H1 (cell line): ENCODE results near the gene ASTN2. TPM values are rescaled to one million over a fixed set of nuclear protein-coding genes. Genes with fewer than 3 reads are reported as not detected.

Experiments
- CTCF ChIA-PET: fragments of 300-600 bp; sonication (Branson Sonifier 250); formaldehyde crosslinking; loops from one replicate; lab custom pipeline; 2021; ENCODE audit not compliant: partially characterized antibody; lab: Charles Lee
- POLR2A ChIA-PET: fragments of 300-600 bp; sonication (Branson Sonifier 250); formaldehyde crosslinking; loops from one replicate; lab custom pipeline; 2021; ENCODE audit warnings: inconsistent platforms; ENCODE audit not compliant: partially characterized antibody; lab: Charles Lee
- DNase-seq, 2 experiments: peaks; one replicate each; pipeline versions ENCODE4 v3.0.0 to v3.0.0-alpha.2; 2010 to 2022; ENCODE audit warnings: low spot score in 2 of 2, low read depth in 1 of 2, mixed read lengths in 1 of 2
- FAIRE-seq: peaks from 2 replicates; lab custom pipeline; 2011; peaks lifted over from hg19 to GRCh38; lab: Jason Lieb, UNC
- H2AFZ ChIP-seq: 2 replicates; pipeline ENCODE4 v1.8.1; 2012; ENCODE audit warnings: low read length, inconsistent platforms
- H2AK5ac ChIP-seq: 2 replicates; pipeline ENCODE4 v1.6.1; 2013; ENCODE audit warnings: low read depth, low read length
- H2BK120ac ChIP-seq: replicated peaks from 2 replicates; pipeline ENCODE3; 2013; ENCODE audit warnings: low read depth, low read length, inconsistent platforms
- H2BK12ac ChIP-seq: 2 replicates; pipeline ENCODE4 v1.6.1; 2013; ENCODE audit warnings: low read depth, low read length
- H2BK15ac ChIP-seq: 2 replicates; pipeline ENCODE4 v1.6.1; 2013; ENCODE audit warnings: low read length
- H2BK20ac ChIP-seq: 2 replicates; pipeline ENCODE4 v1.6.1; 2013; ENCODE audit warnings: low read length
- H2BK5ac ChIP-seq: 2 replicates; pipeline ENCODE4 v1.6.1; 2013; ENCODE audit warnings: low read depth, low read length
- H3K14ac ChIP-seq: 2 replicates; pipeline ENCODE4 v1.6.1; 2013; ENCODE audit warnings: inconsistent platforms; ENCODE audit not compliant: insufficient read length
- H3K18ac ChIP-seq: 2 replicates; pipeline ENCODE4 v1.6.1; 2013; ENCODE audit warnings: low read length; ENCODE audit errors: extremely low read depth
- H3K23ac ChIP-seq: 2 replicates; pipeline ENCODE4 v1.6.1; 2013; ENCODE audit warnings: inconsistent platforms; ENCODE audit not compliant: insufficient read length
- H3K23me2 ChIP-seq: 2 replicates; pipeline ENCODE4 v1.6.1; 2013; ENCODE audit warnings: low read depth, low read length
- H3K27ac ChIP-seq: 2 replicates; pipeline ENCODE4 v1.6.1; 2011; ENCODE audit warnings: low read depth, low read length, inconsistent platforms
- H3K27me3 ChIP-seq, 4 experiments: replicated peaks in 1 of 4; 1 replicate in 1 of 4; 2 replicates in 3 of 4; pipeline versions ENCODE4 v1.6.1 to v1.8.1; 2011 to 2013; ENCODE audit warnings: low read length in 3 of 4, mild to moderate bottlenecking in 3 of 4, inconsistent platforms in 2 of 4, mixed read lengths in 2 of 4, moderate library complexity in 1 of 4; ENCODE audit not compliant: control insufficient read depth in 3 of 4, insufficient read depth in 3 of 4; ENCODE audit errors: extremely low read depth in 1 of 4
- H3K36me3 ChIP-seq, 4 experiments: 2 replicates each; pipeline versions ENCODE4 v1.6.1 to v1.8.1; 2011 to 2013; ENCODE audit warnings: mild to moderate bottlenecking in 4 of 4, low read length in 3 of 4, moderate library complexity in 2 of 4, control low read depth in 1 of 4, inconsistent platforms in 1 of 4; ENCODE audit not compliant: insufficient read depth in 4 of 4, control insufficient read depth in 2 of 4
- H3K4ac ChIP-seq: replicated peaks from 2 replicates; pipeline ENCODE3; 2013; ENCODE audit warnings: low read length, low read depth, mixed read lengths, inconsistent platforms; ENCODE audit not compliant: insufficient read length
- H3K4me1 ChIP-seq, 4 experiments: replicated peaks in 1 of 4; 1 replicate in 1 of 4; 2 replicates in 3 of 4; pipeline versions ENCODE4 v1.6.1 to v1.8.1; 2011 to 2013; ENCODE audit warnings: low read length in 3 of 4, inconsistent platforms in 2 of 4, mixed read lengths in 1 of 4; ENCODE audit not compliant: insufficient read depth in 4 of 4, control insufficient read depth in 3 of 4
- H3K4me2 ChIP-seq, 2 experiments: 2 replicates each; pipeline versions ENCODE4 v1.6.1 to v1.8.1; 2011 to 2013; ENCODE audit warnings: low read depth in 2 of 2, low read length in 2 of 2, control low read depth in 1 of 2, inconsistent platforms in 1 of 2, mild to moderate bottlenecking in 1 of 2; ENCODE audit not compliant: insufficient read depth in 1 of 2
- H3K4me3 ChIP-seq, 4 experiments: fragments of 200-600, 300-600 bp in 1 of 4; sonication (generic), shearing (Covaris generic), sonication (Bioruptor Twin) in 1 of 4; 2 replicates each; pipeline versions ENCODE4 v1.5.1 to v1.8.1; 2011 to 2016; ENCODE audit warnings: low read length in 4 of 4, low read depth in 3 of 4, control low read depth in 2 of 4, inconsistent platforms in 2 of 4, mild to moderate bottlenecking in 2 of 4, mixed read lengths in 1 of 4, moderate library complexity in 1 of 4; ENCODE audit not compliant: insufficient read depth in 2 of 4; ENCODE audit errors: extremely low read depth in 1 of 4
- H3K56ac ChIP-seq: replicated peaks from 2 replicates; pipeline ENCODE3; 2013; ENCODE audit warnings: low read depth, mild to moderate bottlenecking, mixed read lengths, low read length, inconsistent platforms; ENCODE audit not compliant: insufficient read length
- H3K79me1 ChIP-seq: 2 replicates; pipeline ENCODE4 v1.6.1; 2013; ENCODE audit warnings: low read depth, low read length, control low read depth
- H3K79me2 ChIP-seq, 2 experiments: 2 replicates each; pipeline versions ENCODE4 v1.6.1 to v1.8.1; 2012 to 2013; ENCODE audit warnings: low read length in 2 of 2, mild to moderate bottlenecking in 2 of 2, inconsistent platforms in 1 of 2; ENCODE audit not compliant: insufficient read depth in 2 of 2, control insufficient read depth in 1 of 2
- H3K9ac ChIP-seq, 4 experiments: replicated peaks in 1 of 4; 1 replicate in 1 of 4; 2 replicates in 3 of 4; pipeline versions ENCODE4 v1.6.1 to v1.8.1; 2011 to 2013; ENCODE audit warnings: low read depth in 3 of 4, low read length in 3 of 4, control low read depth in 2 of 4, mild to moderate bottlenecking in 2 of 4, moderate library complexity in 2 of 4, inconsistent platforms in 1 of 4; ENCODE audit errors: extremely low read depth in 1 of 4
- H3K9me3 ChIP-seq, 2 experiments: 2 replicates each; pipeline versions ENCODE4 v1.6.1 to v1.8.1; 2012 to 2013; ENCODE audit warnings: mild to moderate bottlenecking in 2 of 2, moderate library complexity in 2 of 2, control low read depth in 1 of 2, inconsistent platforms in 1 of 2, low read depth in 1 of 2, low read length in 1 of 2, mixed read lengths in 1 of 2; ENCODE audit not compliant: insufficient read depth in 2 of 2
- H4K20me1 ChIP-seq, 2 experiments: replicated peaks in 1 of 2; 2 replicates each; pipeline versions ENCODE3 to v1.8.1; 2011 to 2013; ENCODE audit warnings: inconsistent platforms in 2 of 2, low read length in 2 of 2, mild to moderate bottlenecking in 1 of 2; ENCODE audit not compliant: insufficient read depth in 2 of 2, control insufficient read depth in 1 of 2
- H4K5ac ChIP-seq: 2 replicates; pipeline ENCODE4 v1.6.1; 2013; ENCODE audit warnings: low read length, low read depth, mixed read lengths, inconsistent platforms; ENCODE audit not compliant: insufficient read length
- H4K8ac ChIP-seq: 2 replicates; pipeline ENCODE4 v1.8.0; 2013; ENCODE audit warnings: mild to moderate bottlenecking, moderate library complexity, low read length, inconsistent platforms; ENCODE audit not compliant: insufficient read depth; ENCODE audit errors: extremely low read depth
- H4K91ac ChIP-seq: replicated peaks from 2 replicates; pipeline ENCODE3; 2013; ENCODE audit warnings: low read length, mixed read lengths, inconsistent platforms; ENCODE audit not compliant: insufficient read length
- KDM1A ChIP-seq: fragments of 200-600, 300-600 bp; sonication (generic); IDR thresholded peaks from 2 replicates; pipeline ENCODE4 v1.7.1; 2016; ENCODE audit warnings: mild to moderate bottlenecking, low read length, borderline replicate concordance
- POLR2A ChIP-seq, 2 experiments: IDR thresholded peaks; 1 replicate in 1 of 2; 2 replicates in 1 of 2; pipeline ENCODE4 v1.6.1; 2011; ENCODE audit warnings: low read depth in 2 of 2, low read length in 2 of 2, mild to moderate bottlenecking in 2 of 2; ENCODE audit errors: control extremely low read depth in 1 of 2
- WGBS, 2 experiments: shearing (Covaris generic) in 1 of 2; methylation state at CpG; one replicate each; pipeline versions ENCODE4 v1.1.6 to v1.1.7; 2013 to 2015; ENCODE audit warnings: low lambda C conversion rate in 2 of 2, mixed read lengths in 2 of 2, inconsistent platforms in 1 of 2, low coverage in 1 of 2, missing lambda C conversion rate in 1 of 2; ENCODE audit not compliant: insufficient replicate concordance in 2 of 2, insufficient coverage in 1 of 2, insufficient read length in 1 of 2; ENCODE audit errors: extremely low coverage in 1 of 2, missing lambda C conversion rate in 1 of 2; 5-methylcytosine and 5-hydroxymethylcytosine counted together
- polyA plus RNA-seq, 7 experiments: library from polyadenylated mRNA; depleted of rRNA in 3 of 7; stranded (reverse) in 5 of 7; unstranded in 2 of 7; fragments of >200 nt in 5 of 7; fragments of 200-250 nt in 2 of 7; gene quantifications; 1 replicate in 5 of 7; 2 replicates in 1 of 7; 4 replicates in 1 of 7; pipeline versions ENCODE4 v1.2.1 to v1.2.3, GENCODE V29; 2011 to 2013; ENCODE audit warnings: missing spikeins in 2 of 7, mixed read lengths in 2 of 7
- total RNA-seq: library from RNA; stranded (reverse); fragmentation: NEBNext Ultra II Directional; extraction: Animal tissue kit (Norgen Biotek cat#: 25700); gene quantifications from 2 replicates; pipeline ENCODE4 v1.2.1, GENCODE V29; 2021

The ASTN2 gene
- total and polyA plus RNA-seq, 2 of the 8 experiments (the other 6 are each of a cell fraction or from before 2014, with no cell fraction given), result 8.2 to 13.7 TPM

- WGBS, 2 experiments, result 86% methylated on average over 6 of the region's 6 CpGs; no CpG with 5 or more reads in 1 of the 2 experiments
Observed at GRCh38 chr9:116447934-116448333, 966.9 kb downstream of the ASTN2 start.

More at GRCh38 chr9:116447934-116448333, 966.9 kb downstream of the ASTN2 start:
- H2BK5ac ChIP-seq, result no peak overlapping the region
- DNase-seq (no peak), FAIRE-seq (no peak)
- H3K9me3 ChIP-seq, result no peaks in the 10 kb centered on the region
- H3K4me2 ChIP-seq, result no peak overlapping the region
- H3K27me3 ChIP-seq, result no peaks in the 10 kb centered on the region
- no peak overlapping the region for H2BK15ac ChIP-seq
- H4K8ac ChIP-seq, result no peak overlapping the region
- H2BK20ac ChIP-seq, result no peak overlapping the region
- H2BK120ac ChIP-seq, result no peak overlapping the region
- H2AFZ ChIP-seq, result no peak overlapping the region
- H3K18ac ChIP-seq, result no peak overlapping the region
- H4K91ac ChIP-seq, result no peak overlapping the region
- H4K5ac ChIP-seq, result no peak overlapping the region
- no peak overlapping the region for H2BK12ac ChIP-seq
- POLR2A ChIA-PET, result no interaction called here
- no peaks in the 10 kb centered on the region for H3K23me2 ChIP-seq
- peaks cover 0 to 3% (median 0%) of the 10 kb centered on the region in 4 experiments; a peak in 1 of 7 replicates for H3K4me1 ChIP-seq
- no peak overlapping the region for H3K27ac ChIP-seq
- no peaks in the 10 kb centered on the region for H3K79me2 ChIP-seq
- H4K20me1 ChIP-seq, result no peaks in the 10 kb centered on the region
- H3K14ac ChIP-seq, result no peak overlapping the region
- H3K56ac ChIP-seq, result no peak overlapping the region
- H3K79me1 ChIP-seq, result no peaks in the 10 kb centered on the region
- H3K4ac ChIP-seq, result no peak overlapping the region
- H3K9ac ChIP-seq, result no peak overlapping the region
- no peak overlapping the region for H3K23ac ChIP-seq
- H3K36me3 ChIP-seq, result no peaks in the 10 kb centered on the region; a peak in 1 of 8 replicates
- no peak for TF ChIP-seq KDM1A
- no peak for TF ChIP-seq POLR2A (IDR thresholded peaks at IDR 0.05; ENCODE audit: control extremely low read depth in 1 of 2, low read depth in 2 of 2, low read length in 2 of 2)
- no peak overlapping the region for H3K4me3 ChIP-seq
- no peak overlapping the region for H2AK5ac ChIP-seq
- CTCF ChIA-PET, result interaction anchor here (0.6 to 1.6 kb wide), 4 partner anchors 24 to 298 kb away, joined by 3 to 5 read pairs (median 4); no protein-coding TSS in a partner anchor
